Endodermal cell (in vitro differentiated cells): ENCODE data around the gene SHISAL2A. TPM values are rescaled to one million over a fixed set of nuclear protein-coding genes. Genes with fewer than 3 reads are reported as not detected.

Source experiments
- DNase-seq: peaks from one replicate; pipeline ENCODE4 v3.0.0-alpha.2; 2017
- H3K27ac ChIP-seq: 2 replicates; pipeline ENCODE4 v1.5.1; 2013; ENCODE audit warnings: mild to moderate bottlenecking, low read depth, low read length, moderate library complexity
- H3K27me3 ChIP-seq: 2 replicates; pipeline ENCODE4 v1.6.1; 2013; ENCODE audit warnings: mild to moderate bottlenecking, low read length, moderate library complexity; ENCODE audit not compliant: insufficient read depth, control insufficient read depth, poor library complexity, severe bottlenecking
- H3K36me3 ChIP-seq: 2 replicates; pipeline ENCODE4 v1.7.0; 2013; ENCODE audit warnings: mild to moderate bottlenecking, low read length, moderate library complexity; ENCODE audit not compliant: control insufficient read depth, insufficient read depth
- H3K4me1 ChIP-seq: one replicate; pipeline ENCODE4 v1.7.0; 2013; ENCODE audit warnings: low read length; ENCODE audit not compliant: control insufficient read depth, insufficient read depth
- H3K4me3 ChIP-seq: 2 replicates; pipeline ENCODE4 v1.5.1; 2013; ENCODE audit warnings: mild to moderate bottlenecking, low read length, moderate library complexity
- H3K9ac ChIP-seq: 2 replicates; pipeline ENCODE4 v1.6.1; 2013; ENCODE audit warnings: mild to moderate bottlenecking, low read length, moderate library complexity; ENCODE audit not compliant: poor library complexity, severe bottlenecking; ENCODE audit errors: extremely low read depth
- H3K9me3 ChIP-seq: 2 replicates; pipeline ENCODE4 v1.6.1; 2013; ENCODE audit warnings: mild to moderate bottlenecking, low read length, moderate library complexity; ENCODE audit not compliant: control insufficient read depth
- H3K27ac Mint-ChIP-seq: 2 replicates; pipeline ENCODE4 v1.8.0; 2020; ENCODE audit warnings: mixed read lengths
- H3K27me3 Mint-ChIP-seq: 2 replicates; pipeline ENCODE4 v1.8.0; 2021; ENCODE audit warnings: mild to moderate bottlenecking, mixed read lengths; ENCODE audit not compliant: insufficient read depth
- H3K36me3 Mint-ChIP-seq: 2 replicates; pipeline ENCODE4 v1.8.0; 2020; ENCODE audit warnings: low read depth, mixed read lengths
- H3K4me1 Mint-ChIP-seq: 2 replicates; pipeline ENCODE4 v1.8.0; 2020; ENCODE audit warnings: mixed read lengths
- H3K4me3 Mint-ChIP-seq: 2 replicates; pipeline ENCODE4 v1.8.0; 2020; ENCODE audit warnings: mild to moderate bottlenecking, moderate library complexity, mixed read lengths
- H3K9me3 Mint-ChIP-seq: 2 replicates; pipeline ENCODE4 v1.8.0; 2020; ENCODE audit warnings: mild to moderate bottlenecking, mixed read lengths
- WGBS, 2 experiments: methylation state at CpG; one replicate each; pipeline versions ENCODE4 v1.1.5 to v1.1.7; 2013; ENCODE audit warnings: missing lambda C conversion rate in 2 of 2, mixed read lengths in 1 of 2; ENCODE audit not compliant: insufficient coverage in 1 of 2, insufficient read length in 1 of 2; 5-methylcytosine and 5-hydroxymethylcytosine counted together
- total RNA-seq, 2 donors: library from RNA; stranded (reverse); fragmentation: NEBNext Ultra II Directional in 1 of 2; extraction: Animal tissue kit (Norgen Biotek cat#: 25700) in 1 of 2; gene quantifications; 2 replicates in 1 of 2; 3 replicates in 1 of 2; pipeline ENCODE4 v1.2.1, GENCODE V29; 2021
- TF ChIP-seq, protein P1 (sequence below): fragments of 200-600 bp; sonication (generic); conservative IDR thresholded peaks from 2 replicates; pipeline ENCODE4 v1.5.0; 2021; ENCODE audit warnings: antibody characterized with exemption, mild to moderate bottlenecking

The SHISAL2A gene
- total RNA-seq, 2 donors from 2014 or later = 1.5 to 5.3 TPM

DNA sequence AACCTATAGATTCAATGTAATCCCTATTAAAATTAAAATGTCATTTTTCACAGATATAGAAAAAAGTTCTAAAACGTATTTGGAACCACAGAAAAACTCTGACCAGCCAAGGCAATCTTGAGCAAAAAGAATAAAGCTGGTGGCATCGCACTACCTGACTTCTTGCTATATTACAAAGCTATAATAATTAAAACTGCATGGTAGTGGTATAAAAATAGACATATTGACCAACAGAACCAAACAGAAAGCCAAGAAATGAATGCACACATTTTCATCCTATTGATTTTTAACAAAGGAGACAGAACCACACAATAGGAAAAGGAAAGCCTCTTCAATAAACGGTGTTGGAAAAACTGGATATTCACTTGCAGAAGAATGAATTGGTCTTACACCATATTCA, 9.2 kb upstream of the SHISAL2A start:
- Mint-ChIP-seq H3K27me3 (peaks cover 26% of the 10 kb centered on the region), H3K36me3 (peaks cover 10% of the 10 kb centered on the region), H3K9me3 (peaks cover 24% of the 10 kb centered on the region), H3K4me3 (no peak overlapping the region), H3K4me1 (no peaks in the 10 kb centered on the region), H3K27ac (no peak overlapping the region)
- TF ChIP-seq, protein P1, sequence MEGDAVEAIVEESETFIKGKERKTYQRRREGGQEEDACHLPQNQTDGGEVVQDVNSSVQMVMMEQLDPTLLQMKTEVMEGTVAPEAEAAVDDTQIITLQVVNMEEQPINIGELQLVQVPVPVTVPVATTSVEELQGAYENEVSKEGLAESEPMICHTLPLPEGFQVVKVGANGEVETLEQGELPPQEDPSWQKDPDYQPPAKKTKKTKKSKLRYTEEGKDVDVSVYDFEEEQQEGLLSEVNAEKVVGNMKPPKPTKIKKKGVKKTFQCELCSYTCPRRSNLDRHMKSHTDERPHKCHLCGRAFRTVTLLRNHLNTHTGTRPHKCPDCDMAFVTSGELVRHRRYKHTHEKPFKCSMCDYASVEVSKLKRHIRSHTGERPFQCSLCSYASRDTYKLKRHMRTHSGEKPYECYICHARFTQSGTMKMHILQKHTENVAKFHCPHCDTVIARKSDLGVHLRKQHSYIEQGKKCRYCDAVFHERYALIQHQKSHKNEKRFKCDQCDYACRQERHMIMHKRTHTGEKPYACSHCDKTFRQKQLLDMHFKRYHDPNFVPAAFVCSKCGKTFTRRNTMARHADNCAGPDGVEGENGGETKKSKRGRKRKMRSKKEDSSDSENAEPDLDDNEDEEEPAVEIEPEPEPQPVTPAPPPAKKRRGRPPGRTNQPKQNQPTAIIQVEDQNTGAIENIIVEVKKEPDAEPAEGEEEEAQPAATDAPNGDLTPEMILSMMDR = no peak
- Histone ChIP-seq H3K27ac (no peak overlapping the region), H3K4me1 (no peaks in the 10 kb centered on the region), H3K9me3 (peaks cover 21% of the 10 kb centered on the region), H3K4me3 (no peak overlapping the region), H3K36me3 (no peaks in the 10 kb centered on the region), H3K27me3 (peaks cover 18% of the 10 kb centered on the region), H3K9ac (no peak overlapping the region)
- WGBS, 2 experiments = 93% methylated on average over 3 of the region's 3 CpGs; no CpG with 5 or more reads in 1 of the 2 experiments
- DNase-seq = no peak

DNA sequence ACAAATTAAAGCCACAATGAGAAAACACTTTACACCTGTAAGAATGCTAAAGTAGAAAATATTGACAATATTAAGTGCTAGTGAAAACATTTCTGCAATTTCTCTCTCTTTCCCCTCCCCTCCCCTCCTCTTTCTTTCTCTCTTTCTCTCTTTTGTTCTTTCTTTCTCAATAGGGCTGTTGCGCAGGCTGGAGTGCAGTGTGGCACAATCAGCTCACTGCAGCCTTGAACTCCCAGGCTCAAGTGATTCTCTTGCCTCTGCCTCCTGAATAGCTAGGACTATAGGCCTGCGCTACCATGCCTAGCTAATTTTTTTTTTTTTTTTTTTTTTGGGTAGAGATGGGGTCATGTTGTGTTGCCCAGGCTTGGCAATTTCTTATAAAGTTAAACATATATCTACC, 5.9 kb upstream of the SHISAL2A start:
- Histone ChIP-seq H3K36me3 (no peaks in the 10 kb centered on the region), H3K9me3 (peaks cover 16% of the 10 kb centered on the region), H3K4me1 (no peaks in the 10 kb centered on the region), H3K27me3 (peaks cover 16% of the 10 kb centered on the region), H3K9ac (no peak overlapping the region), H3K4me3 (no peak overlapping the region), H3K27ac (no peak overlapping the region)
- Mint-ChIP-seq H3K36me3 (peaks cover 3% of the 10 kb centered on the region), H3K4me1 (peaks cover 3% of the 10 kb centered on the region), H3K9me3 (peaks cover 15% of the 10 kb centered on the region), H3K27ac (no peak overlapping the region), H3K4me3 (no peak overlapping the region), H3K27me3 (peaks cover 25% of the 10 kb centered on the region)
- DNase-seq = no peak
- WGBS, 2 experiments = 100% methylated on average over 2 of the region's 2 CpGs; no CpG with 5 or more reads in 1 of the 2 experiments
- TF ChIP-seq, protein P1 = no peak

DNA sequence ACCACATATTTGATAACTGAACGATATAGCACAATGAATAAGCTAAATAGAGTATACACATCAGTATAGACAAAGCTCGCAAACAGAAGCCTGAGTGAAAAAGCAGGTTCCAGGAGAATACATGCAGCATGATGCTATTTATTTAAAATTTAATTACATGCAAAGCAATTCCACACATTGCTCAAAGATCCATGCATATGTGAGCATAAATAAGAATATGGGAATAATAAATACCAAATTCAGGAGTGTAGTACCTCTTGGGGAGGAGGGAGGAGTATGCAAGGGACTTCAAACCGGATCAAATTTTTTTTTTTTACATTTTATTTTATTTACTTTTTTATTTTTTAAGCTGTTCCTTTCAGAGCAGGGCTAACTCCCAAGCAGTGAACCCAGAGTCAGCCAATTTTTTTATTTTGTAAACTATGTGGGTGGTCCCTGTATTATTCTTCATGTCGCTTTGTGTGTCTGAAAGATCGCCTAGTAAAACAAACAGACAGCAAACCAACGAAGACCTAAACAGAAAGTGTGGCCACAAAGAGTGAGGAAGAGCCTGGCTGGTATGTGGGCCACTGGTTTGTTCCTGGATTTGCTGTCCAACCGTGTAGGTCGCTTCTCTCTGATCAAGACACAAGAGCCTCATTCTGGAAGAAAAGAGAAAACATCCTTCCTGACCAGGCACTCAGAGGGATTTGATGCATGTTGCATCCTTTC, 4.2 kb upstream of the SHISAL2A start:
- Mint-ChIP-seq H3K9me3 (peaks cover 3% of the 10 kb centered on the region), H3K4me3 (no peak overlapping the region), H3K36me3 (no peaks in the 10 kb centered on the region), H3K27me3 (peaks cover 38% of the 10 kb centered on the region), H3K4me1 (peaks cover 11% of the 10 kb centered on the region), H3K27ac (no peak overlapping the region)
- H3K4me1 ChIP-seq = no peaks in the 10 kb centered on the region
- no peak overlapping the region for H3K4me3 ChIP-seq
- H3K36me3 ChIP-seq = no peaks in the 10 kb centered on the region
- no peak overlapping the region for H3K27ac ChIP-seq
- TF ChIP-seq, protein P1 = no peak
- no peak overlapping the region for H3K9ac ChIP-seq
- WGBS, 2 experiments = 76 to 92% methylated on average over 5 to 7 of the region's 8 CpGs
- H3K27me3 ChIP-seq = peaks cover 30% of the 10 kb centered on the region
- peaks cover 5% of the 10 kb centered on the region for H3K9me3 ChIP-seq
- no peak for DNase-seq
